IMR-90 (cell line): ENCODE measurements around the gene NT5C3A. TPM values are rescaled to one million over a fixed set of nuclear protein-coding genes. Genes with fewer than 3 reads are reported as not detected.

ENCODE experiments used
- ATAC-seq: fragments of 200-7000 bp; cut with Tn5 transposase; 2 replicates; pipeline ENCODE4 v1.9.1; 2020; ENCODE audit warnings: low read depth, mild to moderate bottlenecking, moderate library complexity
- BruUV-seq: library from RNA; stranded (reverse); fragments of 400-500 nt; replicated peaks from 2 replicates; lab custom pipeline; 2021; lab: Mats Ljungman, UMichigan
- CTCF ChIA-PET: fragments of 300-600 bp; formaldehyde crosslinking; extraction: SDS; loops from one replicate; lab custom pipeline; 2021; ENCODE audit warnings: antibody characterized with exemption; lab: Yijun Ruan, JAX
- POLR2A ChIA-PET: fragments of 300-600 bp; sonication (Branson Sonifier 250); formaldehyde crosslinking; loops from one replicate; lab custom pipeline; 2022; ENCODE audit warnings: antibody characterized with exemption; ENCODE audit not compliant: unreplicated experiment; lab: Charles Lee
- DNase-seq: peaks from one replicate; pipeline ENCODE4 v3.0.0; 2013
- H2AFZ ChIP-seq: replicated peaks from 2 replicates; pipeline ENCODE3; 2013; ENCODE audit warnings: low read length, mild to moderate bottlenecking; ENCODE audit not compliant: poor library complexity
- H2AK5ac ChIP-seq: 2 replicates; pipeline ENCODE4 v1.6.1; 2013; ENCODE audit warnings: low read depth, low read length, inconsistent platforms
- H2AK9ac ChIP-seq: replicated peaks from 2 replicates; pipeline ENCODE3; 2013; ENCODE audit warnings: mild to moderate bottlenecking, low read depth, low read length, moderate library complexity; ENCODE audit not compliant: poor library complexity
- H2BK120ac ChIP-seq: 2 replicates; pipeline ENCODE4 v1.6.1; 2013; ENCODE audit warnings: low read depth, low read length, inconsistent platforms
- H2BK15ac ChIP-seq: 3 replicates; pipeline ENCODE4 v1.6.1; 2013; ENCODE audit warnings: low read depth, low read length, inconsistent platforms
- H2BK20ac ChIP-seq: 2 replicates; pipeline ENCODE4 v1.6.1; 2013; ENCODE audit warnings: low read depth, mild to moderate bottlenecking, inconsistent platforms, low read length, moderate library complexity
- H2BK5ac ChIP-seq: 2 replicates; pipeline ENCODE4 v1.6.1; 2013; ENCODE audit warnings: mild to moderate bottlenecking, low read depth, low read length, inconsistent platforms; ENCODE audit not compliant: poor library complexity, severe bottlenecking
- H3K14ac ChIP-seq: replicated peaks from 2 replicates; pipeline ENCODE4 v1.6.1; 2013; ENCODE audit warnings: low read depth, low read length, inconsistent platforms
- H3K18ac ChIP-seq: 2 replicates; pipeline ENCODE4 v1.6.1; 2013; ENCODE audit warnings: low read depth, low read length, control low read depth
- H3K23ac ChIP-seq: 2 replicates; pipeline ENCODE4 v1.6.1; 2013; ENCODE audit warnings: low read depth, low read length, inconsistent platforms
- H3K27ac ChIP-seq: 2 replicates; pipeline ENCODE4 v1.5.1; 2013; ENCODE audit warnings: mild to moderate bottlenecking, control low read depth, low read length; ENCODE audit not compliant: insufficient read depth
- H3K27me3 ChIP-seq: 2 replicates; pipeline ENCODE4 v1.6.1; 2013; ENCODE audit warnings: low read length; ENCODE audit not compliant: control insufficient read depth, insufficient read depth
- H3K36me3 ChIP-seq: 2 replicates; pipeline ENCODE4 v1.6.1; 2013; ENCODE audit warnings: low read length, mixed read lengths; ENCODE audit not compliant: control insufficient read depth, insufficient read depth
- H3K4ac ChIP-seq: 2 replicates; pipeline ENCODE4 v1.6.1; 2013; ENCODE audit warnings: low read depth, low read length, inconsistent platforms
- H3K4me1 ChIP-seq: 2 replicates; pipeline ENCODE4 v1.6.1; 2013; ENCODE audit warnings: low read length, mixed read lengths; ENCODE audit not compliant: control insufficient read depth, insufficient read depth
- H3K4me2 ChIP-seq: 2 replicates; pipeline ENCODE4 v1.6.1; 2013; ENCODE audit warnings: low read depth, mild to moderate bottlenecking, control low read depth, low read length, moderate library complexity
- H3K4me3 ChIP-seq: 2 replicates; pipeline ENCODE4 v1.5.1; 2013; ENCODE audit warnings: low read depth, mild to moderate bottlenecking, control low read depth, low read length, moderate library complexity; ENCODE audit not compliant: insufficient read depth
- H3K56ac ChIP-seq: 2 replicates; pipeline ENCODE4 v1.6.1; 2013; ENCODE audit warnings: low read length, inconsistent platforms; ENCODE audit not compliant: insufficient read depth; ENCODE audit errors: extremely low read depth
- H3K79me1 ChIP-seq, 2 experiments: 2 replicates each; pipeline ENCODE4 v1.6.1; 2013; ENCODE audit warnings: low read length in 2 of 2, inconsistent platforms in 1 of 2, low read depth in 1 of 2
- H3K9ac ChIP-seq: 2 replicates; pipeline ENCODE4 v1.6.1; 2013; ENCODE audit warnings: low read depth, low read length, control low read depth
- H3K9me1 ChIP-seq: 2 replicates; pipeline ENCODE4 v1.6.1; 2013; ENCODE audit warnings: low read length, inconsistent platforms; ENCODE audit not compliant: insufficient read depth
- H3K9me3 ChIP-seq: 2 replicates; pipeline ENCODE4 v1.6.1; 2013; ENCODE audit warnings: low read length; ENCODE audit not compliant: control insufficient read depth, insufficient read depth
- H4K20me1 ChIP-seq: 2 replicates; pipeline ENCODE4 v1.6.1; 2013; ENCODE audit warnings: low read length, inconsistent platforms; ENCODE audit not compliant: insufficient read depth
- H4K5ac ChIP-seq: 2 replicates; pipeline ENCODE4 v1.6.1; 2013; ENCODE audit warnings: mild to moderate bottlenecking, low read depth, low read length, control low read depth
- H4K8ac ChIP-seq, 2 experiments: 2 replicates each; pipeline ENCODE4 v1.6.1; 2013; ENCODE audit warnings: low read depth in 2 of 2, low read length in 2 of 2, control low read depth in 1 of 2, inconsistent platforms in 1 of 2
- H4K91ac ChIP-seq: 2 replicates; pipeline ENCODE4 v1.6.1; 2013; ENCODE audit warnings: low read depth, low read length, inconsistent platforms; ENCODE audit not compliant: insufficient read depth
- CEBPB ChIP-seq: IDR thresholded peaks from 2 replicates; pipeline ENCODE4 v1.6.1; 2012; ENCODE audit warnings: low read depth, low read length, improper control_type of control experiment
- CHD1 ChIP-seq: IDR thresholded peaks from 2 replicates; pipeline ENCODE4 v1.6.1; 2012; ENCODE audit warnings: low read depth, low read length, improper control_type of control experiment
- CTCF ChIP-seq: conservative IDR thresholded peaks from 2 replicates; pipeline ENCODE4 v1.5.1; 2012; ENCODE audit warnings: mild to moderate bottlenecking, low read depth, low read length, improper control_type of control experiment
- ELK1 ChIP-seq: fragments of 150-350 bp; IDR thresholded peaks from 2 replicates; pipeline ENCODE4 v1.6.1; 2016; ENCODE audit warnings: low read depth, mild to moderate bottlenecking, low read length, moderate library complexity, borderline replicate concordance
- FOS ChIP-seq: fragments of 150-350 bp; IDR thresholded peaks from 2 replicates; pipeline ENCODE4 v1.6.1; 2016; ENCODE audit warnings: low read depth, low read length
- MAFK ChIP-seq: IDR thresholded peaks from 2 replicates; pipeline ENCODE4 v1.6.1; 2012; ENCODE audit warnings: low read depth, low read length, improper control_type of control experiment
- MAZ ChIP-seq: IDR thresholded peaks from 2 replicates; pipeline ENCODE4 v1.6.1; 2012; ENCODE audit warnings: low read depth, mild to moderate bottlenecking, low read length, improper control_type of control experiment, moderate library complexity, borderline replicate concordance
- MXI1 ChIP-seq: IDR thresholded peaks from 2 replicates; pipeline ENCODE4 v1.6.1; 2012; ENCODE audit warnings: low read depth, mild to moderate bottlenecking, low read length, moderate library complexity, borderline replicate concordance
- NFE2L2 ChIP-seq: fragments of 150-350 bp; IDR thresholded peaks from 2 replicates; pipeline ENCODE4 v1.6.1; 2016; ENCODE audit warnings: low read depth, mild to moderate bottlenecking, low read length
- POLR2A ChIP-seq: IDR thresholded peaks from 2 replicates; pipeline ENCODE4 v1.6.1; 2012; ENCODE audit warnings: mild to moderate bottlenecking, low read depth, low read length
- RFX5 ChIP-seq: IDR thresholded peaks from 2 replicates; pipeline ENCODE4 v1.8.0; 2012; ENCODE audit warnings: low read depth, mild to moderate bottlenecking, low read length, moderate library complexity
- WGBS, 2 experiments: methylation state at CpG; one replicate each; pipeline versions ENCODE4 v1.1.5 to v1.1.7; 2013; ENCODE audit warnings: missing lambda C conversion rate in 2 of 2; ENCODE audit not compliant: insufficient read length in 1 of 2; ENCODE audit errors: extremely low coverage in 2 of 2; 5-methylcytosine and 5-hydroxymethylcytosine counted together
- dilution Hi-C: fragments of 300-500 bp; cut with HindIII; formaldehyde crosslinking; loops from one replicate; pipeline ENCODE4 v1.14.3; 2018; ENCODE audit warnings: low sequenced_read_pairs; ENCODE audit not compliant: unreplicated experiment
- in situ Hi-C: fragments of 300-500 bp; cut with MboI; formaldehyde crosslinking; loops from 3 replicates; pipeline ENCODE4 v1.14.3; 2019; ENCODE audit warnings: low sequenced_read_pairs, inconsistent platforms, mixed read lengths
- intact Hi-C: fragments of 100-400 bp; cut with micrococcal nuclease; formaldehyde crosslinking; loops from 2 replicates; pipeline ENCODE4 v1.10.0; 2022
- polyA plus RNA-seq, 3 experiments: library from polyadenylated mRNA; depleted of rRNA; stranded (reverse); fragments of >200 nt; gene quantifications; 2 replicates each; pipeline ENCODE4 v1.2.3, GENCODE V29; 2012; ENCODE audit warnings: low replicate concordance in 1 of 3
- total RNA-seq: library from RNA; depleted of rRNA; stranded (reverse); fragments of >200 nt; gene quantifications from 2 replicates; pipeline ENCODE4 v1.2.3, GENCODE V29; 2012

NT5C3A gene
- total and polyA plus RNA-seq, 2 of the 4 experiments (the other 2 are of a cell fraction): 11.3 to 12.2 TPM

GRCh38 chr7:33062782-33063443, 337 bp upstream of the NT5C3A start (continued):
- TF ChIP-seq ELK1: no peak

GRCh38 chr7:33061282-33061937, 1.2 kb downstream of the NT5C3A start:
- Histone ChIP-seq H3K9me1 (no peaks in the 10 kb centered on the region), H4K5ac (no peak overlapping the region), H3K4me1 (no peaks in the 10 kb centered on the region; the same call in 1 of the 2 replicates), H2BK20ac (no peak overlapping the region), H3K9me3 (no peaks in the 10 kb centered on the region), H3K23ac (peak overlapping the region; percentile 87; the same call in 1 of the 2 replicates), H3K36me3 (no peaks in the 10 kb centered on the region; the same call in 1 of the 2 replicates), H3K4ac (no peak overlapping the region), H3K56ac (no peak overlapping the region), H3K4me3 (peak overlapping the region; percentile 72), H3K14ac (no peak overlapping the region), H3K4me2 (peak overlapping the region; percentile 23), H2AK5ac (no peak overlapping the region), H3K27me3 (no peaks in the 10 kb centered on the region), H2BK5ac (peak overlapping the region; percentile 51), H4K8ac (no peak overlapping the region), H2AFZ (no peak overlapping the region), H4K20me1 (peaks cover 16% of the 10 kb centered on the region; the same call in 1 of the 2 replicates), H3K9ac (peak overlapping the region; percentile 74), H2AK9ac (no peak overlapping the region), H2BK120ac (no peak overlapping the region), H4K91ac (no peak overlapping the region), H2BK15ac (no peak overlapping the region), H3K27ac (no peak overlapping the region), H3K18ac (no peak overlapping the region), H3K79me1 (peaks cover 8 to 39% of the 10 kb centered on the region in 2 experiments; a peak in 3 of 4 replicates)
- intact Hi-C loops: loop anchor here (5.0 kb wide), 1 partner anchor 169 kb away; the partner anchor contains the start of gene KBTBD2
- ChIA-PET POLR2A (no interaction called here), CTCF (interaction anchor here (1.5 kb wide), 1 partner anchor 118 kb away, joined by 3 read pairs; no protein-coding TSS in a partner anchor)
- DNase-seq (no peak), ATAC-seq (no peak)
- WGBS, 2 experiments: no CpG with 5 or more reads among the region's 8 CpGs
- TF ChIP-seq MAZ (no peak), CHD1 (no peak), POLR2A (no peak), MXI1 (no peak), NFE2L2 (no peak), CEBPB (no peak), RFX5 (no peak), MAFK (no peak), CTCF (no peak), FOS (no peak)
- dilution Hi-C loops: no loop called here
- BruUV-seq: TSS peak; percentile 32
- in situ Hi-C loops: no loop called here
